GM21717 (cell line): ENCODE measurements around the gene IGFLR1.

Source experiments
- ATAC-seq: cut with Tn5 transposase; IDR thresholded peaks from one replicate; pipeline ENCODE4 v1.9.1; 2021; ENCODE audit warnings: mild to moderate bottlenecking, moderate library complexity; ENCODE audit not compliant: unreplicated experiment

IGFLR1 gene, protein sequence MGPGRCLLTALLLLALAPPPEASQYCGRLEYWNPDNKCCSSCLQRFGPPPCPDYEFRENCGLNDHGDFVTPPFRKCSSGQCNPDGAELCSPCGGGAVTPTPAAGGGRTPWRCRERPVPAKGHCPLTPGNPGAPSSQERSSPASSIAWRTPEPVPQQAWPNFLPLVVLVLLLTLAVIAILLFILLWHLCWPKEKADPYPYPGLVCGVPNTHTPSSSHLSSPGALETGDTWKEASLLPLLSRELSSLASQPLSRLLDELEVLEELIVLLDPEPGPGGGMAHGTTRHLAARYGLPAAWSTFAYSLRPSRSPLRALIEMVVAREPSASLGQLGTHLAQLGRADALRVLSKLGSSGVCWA

DNA sequence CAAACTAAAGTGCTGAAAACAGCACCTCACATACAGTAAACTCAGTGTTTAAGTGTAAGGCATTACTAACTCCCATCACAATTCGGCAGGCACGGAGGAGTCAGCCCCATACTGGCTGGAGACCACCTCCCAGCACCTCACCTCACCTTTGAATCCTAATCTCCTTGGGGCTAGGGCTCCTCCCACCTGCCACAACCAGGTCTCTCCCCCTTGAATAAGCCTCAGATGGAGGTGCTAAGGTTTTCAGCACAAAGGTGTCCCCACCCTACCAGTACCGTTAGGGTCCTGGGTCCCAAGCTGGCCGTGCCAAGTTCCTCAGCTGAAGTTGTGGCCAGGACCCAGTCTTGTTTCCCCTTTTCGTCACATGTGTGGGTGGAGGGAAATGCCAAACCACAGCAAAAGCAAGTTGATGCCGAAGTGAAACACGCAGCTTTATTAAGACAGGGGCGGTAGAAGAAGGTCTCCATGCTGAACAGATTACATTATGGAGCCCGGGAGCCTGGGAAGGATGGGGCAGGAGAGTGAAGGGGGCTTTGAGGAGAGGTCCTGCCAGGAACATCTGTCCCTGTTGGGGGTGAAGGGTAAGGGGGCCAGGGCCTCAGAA lies at the start of gene IGFLR1:
Gene IGFLR1, minus strand, starts transcription at position 332 of the 604 bp plus-strand sequence. CDS start 1,272 bp downstream, outside the sequence.
- ATAC-seq: no peak

DNA sequence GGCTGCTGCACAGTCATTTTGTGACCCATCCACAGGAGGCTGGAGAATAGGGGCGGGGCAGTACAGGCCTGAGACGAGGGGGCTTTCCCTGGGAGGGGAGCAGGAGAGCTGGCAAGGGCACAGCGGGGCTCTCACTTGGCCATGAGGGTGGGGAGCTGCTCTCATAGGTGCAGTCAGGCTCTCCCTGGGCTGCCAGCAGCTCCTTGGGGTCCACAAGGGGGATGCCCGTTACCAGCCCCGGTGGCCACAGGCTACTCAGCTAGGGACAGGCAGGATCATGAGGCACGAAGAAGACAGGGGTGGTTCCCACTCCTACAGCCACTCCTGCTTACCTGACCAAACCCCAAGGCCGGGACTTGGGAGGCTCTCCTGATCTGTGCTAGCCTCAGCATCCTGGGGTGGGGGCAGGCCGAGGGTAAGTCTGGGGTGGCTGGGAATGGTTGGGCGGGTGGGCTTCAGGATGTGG lies 49.6 kb upstream of the IGFLR1 start:
- ATAC-seq: no peak

DNA sequence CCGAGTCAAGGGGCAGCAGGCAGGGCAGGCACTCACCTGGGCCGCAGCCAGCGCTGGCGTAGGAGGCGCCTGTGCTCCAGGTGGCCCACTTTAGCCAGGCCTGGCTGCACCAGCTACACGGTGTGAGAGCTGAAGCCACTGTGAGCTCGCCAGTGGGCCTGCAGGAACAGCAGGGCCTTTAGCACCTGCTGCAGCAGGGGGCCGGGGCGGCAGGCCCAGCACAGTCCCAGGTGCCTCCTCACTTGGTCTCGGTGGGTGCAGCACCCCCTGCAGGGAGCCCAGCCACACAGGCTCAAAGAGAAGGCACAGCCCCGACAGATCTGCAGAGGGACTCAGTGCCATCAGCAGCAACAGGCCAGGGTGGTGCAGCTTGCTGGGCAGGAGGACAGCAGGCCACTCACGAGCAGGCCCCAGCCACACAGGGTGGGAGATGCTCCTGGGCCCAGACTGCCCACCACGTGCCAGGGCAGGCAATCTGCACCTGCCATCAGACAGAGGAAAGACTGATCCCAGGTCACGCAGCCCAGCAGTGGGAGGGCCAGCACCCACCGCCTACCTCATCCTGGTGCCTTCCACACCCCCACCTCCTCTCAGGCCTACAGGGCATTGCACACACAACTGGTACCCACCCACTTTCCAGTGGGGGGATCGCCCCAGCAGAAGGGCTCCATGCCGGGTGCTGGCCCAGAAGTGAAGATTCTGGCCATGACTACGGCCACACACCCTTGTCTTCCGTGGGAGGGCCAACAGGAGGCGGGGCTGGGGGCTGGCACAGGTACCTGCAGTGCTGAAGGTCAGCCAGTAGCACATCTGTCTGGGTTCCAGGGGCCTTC lies 48.9 kb upstream of the IGFLR1 start:
- no peak for ATAC-seq

DNA sequence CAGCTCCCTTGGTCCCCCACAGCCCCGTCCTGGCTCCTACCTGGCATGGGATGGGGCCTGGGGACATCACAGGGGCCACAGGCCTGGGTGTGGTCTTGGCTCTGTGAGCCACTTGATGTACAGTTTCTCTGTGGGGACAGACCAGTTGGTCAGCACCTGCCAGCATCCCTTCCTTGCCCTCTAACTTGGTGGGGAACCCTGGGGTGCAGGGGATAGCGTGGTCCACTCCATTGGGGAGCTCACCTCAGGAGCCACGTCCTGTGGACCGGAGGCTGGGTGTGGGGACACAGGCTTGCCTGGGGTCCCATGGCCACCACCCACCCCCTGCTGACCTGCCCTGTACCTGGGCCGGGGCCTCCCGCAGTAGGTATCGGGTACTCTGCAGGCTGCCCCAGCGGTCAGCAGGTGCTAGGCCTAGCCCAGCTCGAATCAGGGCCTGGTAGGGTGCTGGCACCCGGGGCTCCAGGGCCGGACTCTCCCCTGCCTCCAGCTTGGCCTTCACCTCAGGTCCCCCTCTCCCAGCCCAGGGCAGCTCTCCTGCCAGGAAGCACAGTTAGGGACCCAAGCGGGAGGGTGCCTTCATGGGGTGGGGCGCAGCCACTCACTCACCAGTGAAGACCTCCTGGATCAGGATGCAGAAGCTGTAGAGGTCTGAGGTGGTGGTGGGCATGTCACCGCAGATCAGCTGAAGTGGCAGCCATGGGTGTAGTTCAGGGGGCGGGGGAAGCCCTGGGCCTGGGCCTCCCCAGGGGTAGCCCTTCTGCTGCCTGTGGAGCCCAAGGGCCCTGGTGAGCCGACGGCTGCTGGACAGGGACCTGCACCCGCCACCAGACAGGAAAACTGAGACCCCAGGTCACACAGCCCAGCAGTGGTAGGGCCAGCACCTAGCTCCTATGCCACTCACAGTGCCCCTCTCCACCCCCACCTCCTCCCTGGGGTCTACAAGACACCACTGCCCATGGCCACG lies 48.0 kb upstream of the IGFLR1 start:
- no peak for ATAC-seq

DNA sequence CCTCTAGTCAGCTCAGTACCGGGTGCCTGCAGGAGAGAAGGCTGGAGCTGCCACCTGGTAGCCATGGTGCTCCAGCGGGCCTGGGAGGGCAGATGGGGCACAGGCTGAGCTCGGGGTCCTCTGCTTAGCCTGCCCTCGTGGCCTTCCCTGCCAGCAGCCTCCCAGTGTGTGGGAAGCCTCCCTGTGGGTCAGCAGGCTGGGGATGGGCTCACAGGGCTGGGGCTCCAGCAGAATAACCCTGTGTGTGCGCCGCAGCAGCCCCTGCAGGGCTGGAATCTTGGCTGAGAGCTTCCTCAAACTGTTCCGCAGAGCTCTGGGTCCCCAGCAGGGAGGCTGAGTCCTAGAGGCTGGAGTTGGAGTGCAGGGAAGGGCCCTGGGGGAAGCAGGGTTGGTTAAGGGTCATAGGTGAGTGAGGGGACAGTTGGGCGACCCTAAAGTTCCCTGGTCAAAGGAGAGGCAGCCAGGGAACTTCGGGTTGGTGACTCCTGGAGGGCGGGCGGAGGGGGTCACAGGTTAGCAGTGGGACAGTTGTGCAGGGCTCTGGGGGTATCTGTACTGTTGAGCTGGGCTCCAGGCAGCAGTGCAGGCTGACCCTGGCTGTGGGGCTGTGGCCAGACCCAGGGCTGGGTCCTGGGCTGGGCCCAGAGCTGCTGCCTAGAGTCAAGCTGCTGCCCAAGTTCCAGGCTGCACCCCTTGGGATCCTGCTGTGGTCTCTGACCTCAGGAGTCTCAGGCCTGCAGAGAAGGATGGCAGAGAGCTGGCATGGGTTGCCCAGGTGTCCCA lies 47.1 kb upstream of the IGFLR1 start:
- ATAC-seq: no peak

DNA sequence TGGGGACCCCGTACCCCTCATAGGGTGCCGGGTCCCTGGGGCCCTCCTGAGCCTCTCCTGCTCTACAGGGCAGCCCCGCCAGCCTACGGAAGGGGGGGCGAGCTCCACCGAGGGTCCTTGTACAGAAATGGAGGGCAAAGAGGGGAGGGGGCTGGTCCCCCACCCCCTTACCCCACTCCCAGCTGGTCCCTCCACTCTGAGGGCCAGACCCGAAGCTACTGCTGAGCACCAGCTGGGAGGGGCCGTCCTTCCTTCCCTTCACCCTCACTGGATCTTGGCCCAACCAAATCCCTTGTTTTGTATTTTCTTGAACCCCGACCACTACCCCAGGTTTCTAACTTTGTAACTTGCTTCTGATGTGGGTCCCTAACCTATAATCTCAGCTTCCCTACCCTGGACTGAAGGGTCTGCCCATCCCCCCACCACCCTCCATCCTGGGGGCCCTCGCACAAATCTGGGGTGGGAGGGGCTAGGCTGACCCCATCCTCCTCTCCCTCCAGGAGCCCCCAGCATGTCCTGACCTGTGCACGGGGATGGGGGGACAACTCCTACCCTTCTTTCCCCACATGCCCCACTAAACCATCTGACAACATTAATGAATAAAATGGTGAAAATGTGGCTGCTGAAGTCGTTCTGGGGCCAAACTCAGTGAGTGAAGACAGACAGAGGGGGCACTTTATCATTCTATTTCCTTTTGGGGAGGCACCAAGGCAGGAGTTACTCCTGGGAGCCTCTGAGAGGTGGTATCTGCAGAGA lies 46.1 kb upstream of the IGFLR1 start:
- ATAC-seq: no peak

DNA sequence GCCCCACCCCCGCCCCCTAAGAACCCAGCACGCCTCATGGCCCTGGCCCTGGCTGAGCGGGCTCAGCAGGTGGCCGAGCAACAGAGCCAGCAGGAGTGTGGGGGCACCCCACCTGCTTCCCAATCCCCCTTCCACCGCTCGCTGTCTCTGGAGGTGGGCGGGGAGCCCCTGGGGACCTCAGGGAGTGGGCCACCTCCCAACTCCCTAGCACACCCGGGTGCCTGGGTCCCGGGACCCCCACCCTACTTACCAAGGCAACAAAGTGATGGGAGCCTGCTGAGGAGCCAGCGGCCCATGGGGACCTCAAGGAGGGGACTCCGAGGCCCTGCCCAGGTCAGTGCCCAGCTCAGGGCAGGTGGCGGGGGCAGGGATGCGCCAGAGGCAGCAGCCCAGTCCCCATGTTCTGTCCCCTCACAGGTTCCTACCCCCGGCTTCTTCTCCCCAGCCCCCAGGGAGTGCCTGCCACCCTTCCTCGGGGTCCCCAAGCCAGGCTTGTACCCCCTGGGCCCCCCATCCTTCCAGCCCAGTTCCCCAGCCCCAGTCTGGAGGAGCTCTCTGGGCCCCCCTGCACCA lies 45.1 kb upstream of the IGFLR1 start:
- no peak for ATAC-seq

DNA sequence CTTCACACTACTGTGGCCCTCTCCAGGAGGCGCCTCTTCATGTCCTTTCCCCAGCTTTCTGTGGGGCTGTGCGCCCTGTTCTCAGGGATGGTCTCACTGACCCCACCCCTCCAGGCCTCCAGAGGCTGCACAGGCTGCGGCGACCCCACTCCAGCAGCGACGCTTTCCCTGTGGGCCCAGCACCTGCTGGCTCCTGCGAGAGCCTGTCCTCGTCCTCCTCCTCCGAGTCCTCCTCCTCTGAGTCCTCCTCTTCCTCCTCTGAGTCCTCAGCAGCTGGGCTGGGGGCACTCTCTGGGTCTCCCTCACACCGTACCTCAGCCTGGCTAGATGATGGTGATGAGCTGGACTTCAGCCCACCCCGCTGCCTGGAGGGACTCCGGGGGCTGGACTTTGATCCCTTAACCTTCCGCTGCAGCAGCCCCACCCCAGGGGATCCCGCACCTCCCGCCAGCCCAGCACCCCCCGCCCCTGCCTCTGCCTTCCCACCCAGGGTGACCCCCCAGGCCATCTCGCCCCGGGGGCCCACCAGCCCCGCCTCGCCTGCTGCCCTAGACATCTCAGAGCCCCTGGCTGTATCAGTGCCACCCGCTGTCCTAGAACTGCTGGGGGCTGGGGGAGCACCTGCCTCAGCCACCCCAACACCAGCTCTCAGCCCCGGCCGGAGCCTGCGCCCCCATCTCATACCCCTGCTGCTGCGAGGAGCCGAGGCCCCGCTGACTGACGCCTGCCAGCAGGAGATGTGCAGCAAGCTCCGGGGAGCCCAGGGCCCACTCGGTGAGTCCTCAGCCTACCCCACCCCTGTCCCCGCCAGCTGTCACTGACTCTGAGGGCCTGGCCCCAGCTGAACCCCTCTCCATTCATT lies 44.3 kb upstream of the IGFLR1 start:
- no peak for ATAC-seq

DNA sequence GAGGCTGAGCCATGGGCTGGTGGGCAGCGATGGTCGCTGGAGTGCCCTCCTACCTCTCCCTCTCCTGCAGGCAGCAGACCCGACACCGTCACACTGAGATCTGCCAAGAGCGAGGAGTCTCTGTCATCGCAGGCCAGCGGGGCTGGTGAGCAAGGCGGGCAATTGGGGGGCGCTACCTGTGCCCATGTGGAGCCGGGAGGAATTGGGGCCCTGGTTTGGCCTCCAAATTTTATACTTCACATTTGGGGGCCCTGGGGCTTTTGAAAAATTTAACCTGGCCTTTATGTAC lies 43.0 kb upstream of the IGFLR1 start:
- ATAC-seq: no peak

DNA sequence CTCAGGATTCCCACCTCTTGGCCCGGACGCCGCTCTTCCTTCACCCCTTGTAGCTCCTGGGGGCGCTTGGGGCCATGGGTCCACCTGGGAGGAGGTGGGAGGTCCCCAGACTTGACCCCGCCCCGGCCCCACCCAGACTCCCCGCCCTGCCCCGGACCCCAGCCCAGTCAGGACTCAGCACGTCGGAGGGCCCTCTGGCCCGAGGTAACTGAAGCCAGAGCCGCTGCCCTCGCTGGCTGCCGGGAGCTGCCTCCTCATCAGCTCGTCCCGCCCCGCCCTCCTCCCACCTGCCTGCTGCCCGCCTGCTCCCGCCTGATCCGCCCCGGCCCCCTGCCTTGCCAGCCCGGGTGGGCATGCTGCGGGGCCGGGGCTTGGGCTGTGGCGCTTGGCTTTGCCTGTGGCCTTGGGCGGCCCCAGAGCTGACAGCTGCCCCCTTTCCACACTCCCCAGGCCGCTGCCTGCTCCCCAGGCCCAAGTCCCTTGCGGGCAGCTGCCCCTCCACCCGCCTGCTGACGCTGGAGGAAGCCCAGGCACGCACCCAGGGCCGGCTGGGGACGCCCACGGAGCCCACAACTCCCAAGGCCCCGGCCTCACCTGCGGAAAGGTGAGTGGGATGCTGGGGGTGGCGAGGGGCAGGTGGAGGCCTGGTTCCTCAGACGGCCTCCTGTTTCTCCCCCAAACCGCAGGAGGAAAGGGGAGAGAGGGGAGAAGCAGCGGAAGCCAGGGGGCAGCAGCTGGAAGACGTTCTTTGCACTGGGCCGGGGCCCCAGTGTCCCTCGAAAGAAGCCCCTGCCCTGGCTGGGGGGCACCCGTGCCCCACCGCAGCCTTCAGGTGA lies 42.5 kb upstream of the IGFLR1 start:
- no peak for ATAC-seq

DNA sequence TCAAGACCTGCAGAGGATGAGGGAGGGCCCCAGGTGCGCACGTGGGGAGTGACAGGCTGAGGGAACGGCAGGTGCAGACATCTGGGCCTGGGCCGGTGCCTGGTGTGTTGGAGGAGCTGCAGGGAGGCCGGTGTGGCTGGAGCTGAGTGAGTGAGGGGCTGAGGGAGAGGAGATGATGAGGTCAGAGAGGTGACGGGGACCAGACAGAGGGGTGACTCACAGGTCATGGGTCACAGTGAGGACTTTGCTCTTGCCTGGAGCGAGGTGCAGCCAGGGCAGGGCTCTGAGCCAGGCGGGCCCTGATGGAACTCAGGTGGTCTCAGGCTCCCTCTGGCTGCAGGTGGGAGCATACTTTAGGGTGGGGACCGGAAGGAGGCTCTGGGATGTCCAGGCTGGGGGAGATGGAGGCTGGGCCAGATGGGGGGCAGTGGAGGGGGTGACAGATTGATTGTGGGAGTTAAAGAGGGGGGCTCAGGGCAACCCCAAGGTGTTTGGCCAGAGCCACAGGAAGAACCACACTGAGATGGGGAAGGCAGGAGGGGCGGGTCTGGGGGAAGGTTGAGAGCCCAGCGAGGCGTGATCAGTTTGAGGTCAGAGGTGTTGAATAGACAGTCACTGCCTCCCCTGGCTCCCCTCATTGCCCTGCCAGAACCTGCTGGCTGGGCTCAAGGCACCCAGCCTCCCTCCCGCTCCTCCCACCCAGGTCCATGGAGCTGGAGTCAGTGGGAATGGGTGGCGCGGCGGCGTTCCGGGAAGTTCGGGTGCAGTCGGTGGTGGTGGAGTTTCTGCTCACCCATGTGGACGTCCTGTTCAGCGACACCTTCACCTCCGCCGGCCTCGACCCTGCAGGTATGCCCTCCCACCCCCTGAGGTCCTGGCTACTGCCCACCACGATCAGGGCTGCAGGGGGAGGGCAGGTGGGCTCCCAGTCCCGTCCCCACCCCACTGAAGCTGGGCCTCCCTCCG lies 41.5 kb upstream of the IGFLR1 start:
- ATAC-seq: no peak

DNA sequence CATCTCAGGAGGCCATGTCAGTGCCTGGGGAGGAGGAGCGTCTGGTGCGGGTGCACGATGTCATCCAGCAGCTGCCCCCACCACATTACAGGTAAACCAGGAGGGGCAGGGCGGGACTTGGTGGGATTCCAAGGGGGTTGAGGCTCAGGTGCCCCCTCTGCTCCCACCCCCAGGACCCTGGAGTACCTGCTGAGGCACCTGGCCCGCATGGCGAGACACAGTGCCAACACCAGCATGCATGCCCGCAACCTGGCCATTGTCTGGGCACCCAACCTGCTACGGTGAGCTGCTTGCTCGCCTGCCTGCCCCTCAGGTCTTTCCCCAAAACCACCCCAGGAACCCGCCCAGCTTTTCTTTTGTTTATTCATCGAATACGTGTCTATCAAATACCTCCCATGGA lies 40.3 kb upstream of the IGFLR1 start:
- ATAC-seq: no peak

DNA sequence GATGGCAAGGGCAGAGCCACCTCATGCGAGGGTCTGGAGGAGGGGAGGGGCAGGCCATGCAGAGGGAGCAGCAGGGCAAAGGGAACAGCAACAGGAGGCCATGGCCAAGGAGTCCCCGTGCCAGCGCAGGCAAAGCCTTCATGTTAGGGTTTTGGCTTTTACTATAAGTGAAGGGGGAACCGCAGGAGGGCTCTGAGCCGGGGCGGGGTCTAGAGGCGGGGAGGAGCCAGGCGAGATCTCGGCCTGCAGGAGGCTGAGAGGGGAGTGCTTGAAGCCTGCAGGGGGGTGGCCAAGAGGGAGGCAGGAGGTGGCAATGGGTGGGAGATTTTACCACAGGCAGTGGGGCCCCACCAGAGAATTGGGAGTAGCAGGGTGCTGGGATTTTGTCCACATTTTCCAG lies 39.4 kb upstream of the IGFLR1 start:
- no peak for ATAC-seq

DNA sequence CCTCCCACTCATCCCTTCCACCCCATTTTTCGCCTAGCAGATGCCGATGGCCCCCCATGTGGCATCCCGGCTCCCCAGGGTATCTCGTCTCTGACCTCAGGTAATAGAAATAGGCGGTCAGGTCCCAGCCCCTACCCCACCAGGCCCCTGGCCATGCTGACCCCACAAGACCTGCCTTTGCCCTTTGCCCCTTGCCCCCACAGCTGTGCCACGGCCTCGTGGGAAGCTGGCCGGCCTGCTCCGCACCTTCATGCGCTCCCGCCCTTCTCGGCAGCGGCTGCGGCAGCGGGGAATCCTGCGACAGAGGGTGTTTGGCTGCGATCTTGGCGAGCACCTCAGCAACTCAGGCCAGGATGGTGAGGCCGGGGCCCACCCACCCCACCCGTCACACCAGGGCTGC lies 38.5 kb upstream of the IGFLR1 start:
- ATAC-seq: no peak

DNA sequence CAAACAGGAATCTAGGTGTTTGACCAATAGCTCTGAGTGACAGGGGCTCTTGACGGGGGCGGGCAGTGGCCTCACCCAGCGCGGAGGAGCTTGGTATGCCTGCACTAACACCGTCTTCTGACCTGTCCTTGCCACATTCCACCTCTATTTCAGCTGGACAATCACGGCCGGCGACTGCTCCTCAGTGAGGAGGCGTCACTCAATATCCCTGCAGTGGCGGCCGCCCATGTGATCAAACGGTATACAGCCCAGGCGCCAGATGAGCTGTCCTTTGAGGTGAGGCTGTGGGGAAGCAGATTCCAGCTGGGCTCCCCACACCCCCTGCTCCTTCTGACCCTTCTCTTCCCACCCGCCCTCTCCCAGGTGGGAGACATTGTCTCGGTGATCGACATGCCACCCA lies 37.8 kb upstream of the IGFLR1 start:
- no peak for ATAC-seq

DNA sequence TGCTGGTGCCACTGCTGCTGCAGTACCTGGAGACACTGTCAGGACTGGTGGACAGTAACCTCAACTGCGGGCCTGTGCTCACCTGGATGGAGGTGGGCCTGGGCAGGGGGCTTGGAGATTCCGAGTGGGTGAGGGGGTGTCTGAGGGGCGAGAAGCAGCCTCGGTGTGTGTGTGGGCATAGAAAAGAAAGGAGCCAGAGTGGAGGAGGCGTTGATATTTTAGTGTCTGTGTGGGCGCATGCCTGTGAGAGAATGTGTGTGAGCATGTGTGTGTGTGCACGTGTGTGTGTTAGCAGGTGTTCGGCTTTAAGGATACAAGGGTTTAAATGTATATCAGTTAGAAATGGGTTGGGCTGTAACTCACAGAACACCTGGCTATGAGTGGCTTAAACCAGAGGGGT lies 36.8 kb upstream of the IGFLR1 start:
- ATAC-seq: no peak
